NOMO-1 treated with dmso at 0.1 percent for 144 hours (cell line): ENCODE data around the gene MICB.
"Not testable (repeated sequence)": the region's sequence is repeated elsewhere in the genome, so short reads cannot be mapped to it uniquely, and the experiment has no call there.

Experiments used
- DNase-seq: peaks from one replicate; lab custom pipeline; 2025; ENCODE audit not compliant: unreplicated experiment; lab: John Stamatoyannopoulos, UW

The MICB gene

DNA sequence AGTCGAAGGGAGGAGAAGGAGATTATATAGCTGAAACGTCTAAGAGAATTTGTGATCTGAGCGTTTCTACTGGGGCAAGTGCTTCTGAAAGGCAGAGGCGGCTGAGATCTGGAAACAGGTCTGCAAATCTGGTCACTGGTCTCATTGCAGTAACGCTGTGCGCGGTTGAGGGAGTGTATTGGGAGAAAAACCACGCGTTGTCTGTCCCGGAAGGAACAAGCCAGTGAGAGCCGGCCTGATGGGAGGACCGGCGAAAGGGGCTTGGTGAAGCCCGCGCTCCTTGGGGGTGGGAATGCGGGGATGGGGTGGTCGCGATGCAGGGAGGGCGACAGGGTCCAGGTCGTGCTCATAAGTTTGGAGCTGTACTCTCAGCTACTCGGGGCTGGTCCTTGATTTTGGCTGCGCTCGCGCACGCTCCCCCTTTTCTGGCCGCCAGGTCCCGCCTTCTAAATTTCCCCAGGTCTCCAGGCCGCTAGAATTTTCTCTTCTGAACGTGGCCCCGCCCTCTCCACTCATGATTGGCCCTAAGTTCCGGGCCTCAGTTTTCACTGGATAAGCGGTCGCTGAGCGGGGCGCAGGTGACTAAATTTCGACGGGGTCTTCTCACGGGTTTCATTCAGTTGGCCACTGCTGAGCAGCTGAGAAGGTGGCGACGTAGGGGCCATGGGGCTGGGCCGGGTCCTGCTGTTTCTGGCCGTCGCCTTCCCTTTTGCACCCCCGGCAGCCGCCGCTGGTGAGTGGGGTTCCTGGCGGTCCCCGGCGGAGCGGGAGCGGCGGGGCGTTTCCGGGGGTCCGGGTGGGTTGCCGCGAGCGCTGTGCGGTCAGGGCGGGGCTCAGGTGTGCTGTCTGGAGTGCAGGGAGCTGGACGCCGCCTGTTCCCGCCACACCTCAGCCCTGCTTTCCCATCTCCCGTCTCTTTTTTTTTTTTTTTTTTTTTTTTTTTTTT is at the start of gene MICB:
TSS of gene MICB (plus strand) at position 615 of the 946 bp plus-strand sequence. CDS start at position 664, 49 bp downstream.
- DNase-seq, result peak; percentile 80

DNA sequence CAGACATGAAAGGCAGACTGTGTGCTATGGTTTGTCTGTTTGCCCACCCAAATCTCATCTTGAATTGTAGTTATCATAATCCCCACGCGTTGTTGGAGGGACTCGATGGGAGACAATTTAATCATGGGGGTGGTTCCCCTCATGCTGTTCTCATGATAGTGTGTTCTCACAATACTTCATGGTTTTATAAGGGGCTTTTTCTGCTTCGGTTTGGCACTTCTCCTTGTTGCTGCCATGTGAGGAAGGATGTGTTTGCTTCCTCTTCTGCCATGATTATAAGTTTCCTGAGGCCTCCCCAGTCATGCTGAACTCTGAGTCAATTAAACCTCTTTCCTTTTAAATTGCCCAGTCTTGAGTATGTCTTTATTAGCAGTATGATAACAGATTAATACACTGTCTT is 47.2 kb upstream of the MICB start:
- DNase-seq, result no peak

DNA sequence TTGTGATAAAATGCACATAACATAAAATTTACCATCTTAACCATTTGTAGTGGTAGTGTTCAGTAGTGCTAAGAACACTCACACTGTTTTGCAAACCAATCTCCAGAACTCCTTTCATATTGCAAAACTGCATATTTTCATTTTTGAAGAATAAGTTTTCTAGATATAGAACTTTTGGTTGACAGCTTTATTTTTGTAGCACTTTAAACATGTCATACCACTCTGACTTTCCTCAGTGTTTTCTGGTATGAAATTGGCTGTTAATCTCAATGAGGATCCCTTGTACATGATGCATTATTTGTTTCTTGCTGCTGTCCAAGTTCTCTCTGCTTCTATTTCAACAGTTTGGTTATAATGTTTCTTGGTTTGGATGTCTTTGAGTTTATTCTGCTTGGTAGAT is 45.1 kb upstream of the MICB start:
- no peak for DNase-seq

DNA sequence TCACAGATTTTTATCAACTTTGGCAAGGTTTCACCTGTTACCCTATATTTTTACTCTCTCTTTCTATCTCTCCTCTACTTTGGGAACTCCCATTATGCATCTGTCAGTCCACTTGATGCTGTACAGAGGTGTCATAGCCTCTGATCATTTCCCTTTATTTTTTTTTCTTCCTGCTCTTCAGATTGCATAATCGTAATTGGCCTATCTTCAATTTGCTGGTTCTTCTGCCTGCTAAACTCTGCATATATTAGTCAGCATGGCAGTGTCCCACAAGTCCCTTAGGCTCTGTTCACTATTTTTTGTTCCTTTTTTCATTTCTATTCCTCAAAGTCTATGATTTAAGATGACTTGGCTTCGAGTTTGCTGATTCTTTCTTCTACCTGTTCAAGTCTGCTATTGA is 44.7 kb upstream of the MICB start:
- DNase-seq, result peak; percentile 70

- DNase-seq, result not testable (repeated sequence)
These were observed 38.1 kb upstream of the MICB start for GRCh38 chr6:31459864-31460263.

DNA sequence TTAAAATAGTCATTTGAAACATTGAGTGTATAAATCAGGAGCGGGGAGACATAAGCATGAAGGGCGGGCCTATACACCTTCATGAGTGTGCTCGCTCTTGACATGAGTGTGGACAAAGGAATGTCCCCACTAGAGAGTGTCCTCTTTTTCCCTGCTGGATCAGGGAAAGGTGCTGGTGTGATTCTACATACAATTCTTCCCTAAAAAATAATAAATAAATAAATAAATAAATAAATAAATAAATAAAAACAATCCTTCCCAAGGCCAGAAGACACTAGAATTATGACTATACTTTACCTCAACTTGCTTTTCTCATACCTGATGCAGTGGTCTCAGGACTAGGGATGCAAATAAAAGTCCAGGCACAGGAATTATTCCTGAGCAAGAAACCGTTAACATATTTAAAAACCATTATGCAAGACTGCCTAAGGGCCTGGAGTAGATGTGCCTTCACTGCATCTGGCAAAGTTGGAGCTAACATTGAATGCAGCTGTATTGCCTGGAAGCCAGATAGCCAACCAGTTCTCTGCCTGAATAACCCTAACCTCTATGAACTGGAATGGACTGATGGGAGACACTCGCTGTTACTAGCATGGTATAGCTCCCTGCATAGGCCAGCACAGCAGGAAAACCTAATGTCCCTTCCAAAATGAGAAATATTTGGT is 37.5 kb upstream of the MICB start:
- DNase-seq, result no peak

GRCh38 chr6:31462026-31462963 is 35.6 kb upstream of the MICB start:
- no peak for DNase-seq

DNA sequence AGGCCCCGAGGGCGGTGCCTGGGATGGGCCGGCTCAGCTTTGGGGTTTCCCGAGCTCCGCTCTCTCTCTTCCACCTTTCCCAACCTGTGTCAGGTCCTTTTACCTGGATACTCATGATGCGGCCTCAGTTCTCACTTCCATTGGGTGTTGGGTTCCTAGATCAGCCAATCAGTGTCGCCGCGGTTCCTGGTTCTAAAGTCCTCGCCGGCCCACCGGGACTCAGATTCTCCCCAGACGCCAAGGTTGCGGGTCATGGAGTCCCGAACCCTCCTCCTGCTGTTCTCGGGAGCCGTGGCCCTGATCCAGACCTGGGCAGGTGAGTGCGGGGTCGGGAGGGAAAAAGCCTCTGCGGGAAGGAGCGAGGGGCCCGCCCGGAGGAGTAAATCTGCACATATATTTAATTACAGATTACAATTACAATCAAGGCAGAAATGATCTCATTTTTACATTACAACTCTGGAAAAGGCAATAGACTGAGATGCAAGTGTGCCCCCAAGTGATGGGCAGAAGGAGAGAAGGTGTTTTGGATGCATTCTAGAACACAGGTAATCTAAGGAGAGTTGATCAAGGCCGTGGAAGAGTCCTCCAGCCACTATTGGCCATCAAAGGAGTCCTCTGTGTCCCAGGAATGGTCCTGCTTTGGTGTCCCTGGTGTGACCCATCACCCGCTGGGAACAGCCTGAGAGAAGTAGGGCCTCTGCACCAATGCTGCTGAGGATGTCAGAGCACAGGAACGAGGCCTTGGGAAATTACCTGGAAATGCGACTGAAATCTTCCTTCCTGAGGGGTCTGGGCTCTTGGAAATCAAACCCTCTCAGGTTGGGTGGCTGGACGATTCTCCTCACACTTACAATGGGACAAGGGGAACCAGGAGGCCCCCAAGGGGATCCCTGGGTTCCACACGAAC is 34.7 kb upstream of the MICB start:
- DNase-seq, result peak; percentile 83

GRCh38 chr6:31464252-31465184 is 33.4 kb upstream of the MICB start:
- no peak for DNase-seq

GRCh38 chr6:31465185-31465536 is 32.8 kb upstream of the MICB start:
- DNase-seq, result no peak

DNA sequence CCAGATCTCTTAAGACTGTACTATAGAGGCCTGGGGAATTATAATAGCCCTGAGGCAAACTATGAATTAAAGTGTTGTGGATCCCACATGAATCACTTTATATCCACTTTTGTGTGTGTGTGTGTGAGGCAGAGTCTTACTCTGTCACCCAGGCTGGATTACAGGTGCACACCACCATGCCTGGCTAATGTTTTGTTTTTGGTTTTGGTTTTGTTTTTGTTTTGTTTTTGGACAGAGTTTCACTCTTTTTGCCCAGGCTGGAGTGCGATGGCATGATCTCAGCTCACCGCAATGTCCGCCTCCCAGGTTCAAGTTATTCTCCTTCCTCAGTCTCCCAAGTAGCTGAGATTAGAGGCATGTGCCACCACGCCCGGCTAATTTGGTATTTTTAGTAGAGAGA is 32.2 kb upstream of the MICB start:
- DNase-seq, result no peak

DNA sequence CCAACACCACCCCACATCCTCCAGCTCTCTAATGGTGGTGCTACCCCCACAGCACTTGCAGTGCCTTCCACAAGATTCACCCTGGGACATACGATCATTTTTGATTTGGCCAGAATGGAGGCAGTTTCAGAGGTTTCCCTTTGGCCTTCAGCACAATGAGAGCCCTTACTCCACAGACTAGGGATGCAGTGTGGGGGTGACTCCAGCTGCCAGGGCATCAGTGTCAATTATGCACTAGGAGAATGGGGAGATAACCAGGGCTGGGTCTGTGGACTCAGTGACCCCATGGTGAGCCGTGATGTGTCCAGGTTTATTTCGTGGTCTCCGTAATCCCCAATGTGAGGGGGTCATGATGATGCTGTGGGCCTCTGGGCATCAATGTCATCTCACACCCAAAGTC is 31.5 kb upstream of the MICB start:
- no peak for DNase-seq

GRCh38 chr6:31467151-31467550 is 30.8 kb upstream of the MICB start:
- DNase-seq, result no peak

- DNase-seq, result no peak
These were observed 29.6 kb upstream of the MICB start for GRCh38 chr6:31468311-31468710.

- no peak for DNase-seq
These were observed 27.1 kb upstream of the MICB start for GRCh38 chr6:31470801-31471200.

DNA sequence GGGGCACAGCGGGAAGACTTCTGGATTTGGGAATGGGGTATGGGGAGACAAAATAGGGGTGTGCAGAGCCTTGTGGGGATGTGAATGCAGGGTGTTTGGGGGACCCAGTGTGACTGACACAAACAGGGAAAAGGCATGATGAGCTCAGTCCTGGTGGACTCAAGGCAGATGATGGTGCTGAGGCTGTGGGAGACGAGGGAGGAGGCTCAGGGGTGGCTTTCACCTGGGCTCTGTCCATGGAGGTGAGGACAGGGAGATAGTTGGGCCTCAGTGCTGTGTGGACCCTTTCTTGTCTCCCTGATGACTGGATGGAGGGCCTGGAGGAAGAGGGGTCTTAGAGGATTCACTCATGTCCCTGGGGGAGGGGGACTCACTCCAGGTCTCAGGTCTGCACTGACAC is 26.2 kb upstream of the MICB start:
- DNase-seq, result no peak

GRCh38 chr6:31472259-31472658 is 25.7 kb upstream of the MICB start:
- DNase-seq, result no peak

GRCh38 chr6:31473244-31473643 is 24.7 kb upstream of the MICB start:
- DNase-seq, result no peak
